ENCODE results near the gene EGLN3.
A peak's percentile ranks its signal among the peaks of the same experiment; 100 is the strongest.

The EGLN3 gene

DNA sequence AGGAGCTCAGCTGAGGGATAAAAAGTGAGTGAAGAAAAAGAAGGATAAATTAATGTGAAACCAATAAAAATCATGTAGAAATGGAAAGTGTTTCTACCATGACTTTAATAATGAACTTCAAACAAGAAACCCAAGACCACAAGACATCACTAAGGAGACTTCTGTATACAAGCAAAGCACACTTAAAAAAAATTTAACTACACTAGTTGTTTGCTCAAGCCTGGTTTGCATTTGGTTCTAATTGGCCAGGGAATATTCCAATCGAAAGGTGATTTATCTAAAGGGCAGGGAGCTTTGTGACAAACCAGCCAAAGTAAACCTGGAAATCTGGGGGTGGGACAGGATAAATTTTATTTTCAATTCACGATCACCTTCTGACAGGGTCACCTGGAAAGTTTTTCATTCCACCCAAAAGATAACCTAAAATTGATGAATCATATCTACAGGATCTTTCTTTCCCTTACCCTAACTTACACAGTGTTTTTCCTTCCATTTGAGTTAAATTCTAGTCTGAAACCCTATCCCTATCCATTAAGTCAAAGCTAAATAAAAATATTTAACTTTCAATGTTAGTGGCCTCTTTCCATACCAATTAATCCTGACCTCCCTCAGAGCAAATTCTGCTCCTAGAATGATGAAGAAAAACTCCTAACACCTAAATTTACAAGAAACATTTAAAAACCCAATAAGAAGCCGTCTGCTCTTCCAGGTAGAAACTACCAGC lies 2.6 kb downstream of the EGLN3 start:
- DNase-seq (ENCODE audit: low read depth) = peak; percentile 40
- peak overlapping the region; percentile 83 for H3K4me3 ChIP-seq (ENCODE audit: low read depth, low read length)

DNA sequence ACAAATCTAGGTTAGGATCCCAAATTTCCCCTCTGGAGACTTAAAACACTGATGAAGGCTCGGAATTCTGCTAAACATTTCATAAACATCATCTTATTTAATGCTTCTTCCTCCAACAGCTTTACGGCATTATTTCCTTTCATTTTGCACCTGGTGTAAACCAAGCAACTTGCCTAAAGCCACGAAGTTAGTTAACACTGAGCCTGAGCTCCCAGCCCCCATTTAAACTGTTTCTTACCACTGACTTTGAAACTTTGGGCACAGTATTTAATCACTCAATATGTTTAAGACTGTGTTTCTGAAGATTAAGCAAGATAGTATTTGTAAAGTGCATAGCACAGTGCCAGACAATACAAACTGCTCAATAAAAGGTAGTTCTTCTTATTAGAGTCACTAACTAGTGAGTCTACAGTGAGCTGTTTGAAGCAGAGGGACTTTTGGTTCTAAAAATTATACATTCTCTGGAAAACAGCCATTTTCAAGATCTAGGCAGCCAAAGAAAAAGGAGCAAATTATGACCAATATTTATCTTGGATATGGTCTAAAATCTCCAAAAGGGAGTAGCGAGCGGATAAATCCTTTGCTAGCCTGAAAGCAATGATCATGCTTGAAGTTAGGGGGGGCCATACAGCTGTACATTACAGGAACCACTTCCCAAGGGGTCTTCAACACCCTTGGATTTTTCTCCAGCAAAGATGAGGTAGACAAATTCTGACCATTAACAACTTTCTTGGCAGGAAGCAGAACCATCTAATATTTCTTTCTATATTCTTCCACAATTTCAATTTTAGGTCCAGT lies 4.0 kb downstream of the EGLN3 start:
- H3K4me3 ChIP-seq (ENCODE audit: low read depth, low read length) = no peak overlapping the region
- DNase-seq (ENCODE audit: low read depth) = no peak
- TF ChIP-seq, protein P1, sequence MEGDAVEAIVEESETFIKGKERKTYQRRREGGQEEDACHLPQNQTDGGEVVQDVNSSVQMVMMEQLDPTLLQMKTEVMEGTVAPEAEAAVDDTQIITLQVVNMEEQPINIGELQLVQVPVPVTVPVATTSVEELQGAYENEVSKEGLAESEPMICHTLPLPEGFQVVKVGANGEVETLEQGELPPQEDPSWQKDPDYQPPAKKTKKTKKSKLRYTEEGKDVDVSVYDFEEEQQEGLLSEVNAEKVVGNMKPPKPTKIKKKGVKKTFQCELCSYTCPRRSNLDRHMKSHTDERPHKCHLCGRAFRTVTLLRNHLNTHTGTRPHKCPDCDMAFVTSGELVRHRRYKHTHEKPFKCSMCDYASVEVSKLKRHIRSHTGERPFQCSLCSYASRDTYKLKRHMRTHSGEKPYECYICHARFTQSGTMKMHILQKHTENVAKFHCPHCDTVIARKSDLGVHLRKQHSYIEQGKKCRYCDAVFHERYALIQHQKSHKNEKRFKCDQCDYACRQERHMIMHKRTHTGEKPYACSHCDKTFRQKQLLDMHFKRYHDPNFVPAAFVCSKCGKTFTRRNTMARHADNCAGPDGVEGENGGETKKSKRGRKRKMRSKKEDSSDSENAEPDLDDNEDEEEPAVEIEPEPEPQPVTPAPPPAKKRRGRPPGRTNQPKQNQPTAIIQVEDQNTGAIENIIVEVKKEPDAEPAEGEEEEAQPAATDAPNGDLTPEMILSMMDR (IDR thresholded peaks at IDR 0.05; ENCODE audit: control insufficient read depth, extremely low read depth, insufficient read depth) = no peak

More for the DNA sequence above, 2.6 kb downstream of the EGLN3 start:
- TF ChIP-seq, protein P1 (IDR thresholded peaks at IDR 0.05; ENCODE audit: control insufficient read depth, extremely low read depth, insufficient read depth) = no peak

DNA sequence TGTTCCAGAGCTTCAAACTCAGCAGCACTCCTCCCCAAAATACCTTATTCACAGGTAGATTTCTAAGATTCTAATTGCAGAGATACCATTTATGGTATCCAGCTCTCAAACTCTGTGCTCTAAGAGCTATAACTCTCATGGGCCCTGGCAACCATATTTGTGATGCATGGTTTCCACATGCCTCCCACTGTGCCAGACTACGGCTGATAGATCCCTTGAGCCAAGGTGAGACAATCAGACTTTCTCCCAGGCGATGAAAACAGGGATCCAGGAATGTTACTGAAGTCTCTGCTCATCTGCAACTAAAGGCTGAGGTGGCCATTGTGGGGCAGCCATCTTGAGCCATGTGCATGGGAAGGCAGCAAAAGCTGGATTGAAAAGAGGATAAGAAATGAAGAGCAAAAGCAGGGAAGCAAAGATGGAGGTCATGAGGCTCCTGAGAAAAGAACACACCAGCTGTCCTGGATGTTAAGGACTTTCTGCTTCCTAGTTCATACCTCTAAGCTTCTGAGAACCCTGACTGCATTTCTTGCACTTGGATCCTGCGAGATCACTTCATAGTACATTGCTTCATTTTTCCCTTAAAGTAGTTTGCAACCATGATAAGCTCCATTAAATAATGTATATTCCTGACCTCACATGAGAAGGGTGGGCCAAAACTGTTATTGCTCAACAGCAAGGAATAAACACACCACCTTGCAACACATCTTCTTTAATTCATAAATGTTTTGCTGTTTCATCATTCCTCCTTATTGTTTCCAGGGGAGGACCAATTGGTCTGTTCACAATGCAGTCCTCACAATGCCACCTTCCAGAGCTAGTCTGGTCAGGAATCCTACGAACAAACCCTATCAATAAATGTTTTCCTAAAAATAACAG lies 5.4 kb downstream of the EGLN3 start:
- TF ChIP-seq, protein P1 (IDR thresholded peaks at IDR 0.05; ENCODE audit: control insufficient read depth, extremely low read depth, insufficient read depth) = no peak

DNA sequence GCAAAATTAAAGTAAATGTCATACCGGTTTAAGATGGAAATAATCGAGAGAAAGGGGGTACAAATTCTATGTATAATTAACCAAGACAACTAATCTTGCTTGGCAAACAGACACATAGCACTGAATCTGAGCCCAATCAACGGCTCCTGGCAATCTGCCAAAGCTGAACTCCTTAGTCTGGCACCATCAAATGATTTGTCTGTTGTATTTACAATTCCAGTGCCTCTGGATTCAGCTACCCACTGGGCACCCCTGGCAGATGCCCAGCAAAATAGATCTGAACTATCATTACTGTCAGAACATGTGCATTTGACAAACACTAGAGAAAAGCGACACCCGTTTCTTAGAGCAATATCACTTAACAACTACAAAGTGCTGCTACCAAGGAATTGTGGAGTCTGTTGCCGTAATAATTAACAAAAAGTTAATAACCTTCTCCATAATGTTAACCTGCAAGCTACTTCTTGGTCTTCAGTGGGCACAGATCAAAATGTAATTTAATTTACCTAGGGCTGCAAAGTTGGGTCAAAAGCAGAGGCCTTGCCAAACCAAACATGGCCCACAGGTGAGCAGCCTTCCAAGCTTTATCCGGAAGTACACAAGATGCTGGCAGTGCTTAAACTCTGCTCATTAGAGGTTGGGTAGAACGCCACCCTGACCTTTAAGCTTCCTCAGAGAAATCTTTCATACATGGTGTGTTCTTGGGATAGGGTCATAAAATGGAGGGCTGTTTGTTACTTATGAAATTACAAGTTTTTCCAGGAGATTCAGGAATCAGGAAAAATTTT lies 7.6 kb downstream of the EGLN3 start:
- TF ChIP-seq, protein P1 (IDR thresholded peaks at IDR 0.05; ENCODE audit: control insufficient read depth, extremely low read depth, insufficient read depth) = no peak
- H3K4me3 ChIP-seq (ENCODE audit: low read depth, low read length) = 0 out of 2 replicates have a peak overlapping the region, but pooled peaks have one; percentile 5
- peak; percentile 86 for DNase-seq (ENCODE audit: low read depth)

More for the DNA sequence above, 5.4 kb downstream of the EGLN3 start:
- H3K4me3 ChIP-seq (ENCODE audit: low read depth, low read length) = no peak overlapping the region
- no peak for DNase-seq (ENCODE audit: low read depth)

DNA sequence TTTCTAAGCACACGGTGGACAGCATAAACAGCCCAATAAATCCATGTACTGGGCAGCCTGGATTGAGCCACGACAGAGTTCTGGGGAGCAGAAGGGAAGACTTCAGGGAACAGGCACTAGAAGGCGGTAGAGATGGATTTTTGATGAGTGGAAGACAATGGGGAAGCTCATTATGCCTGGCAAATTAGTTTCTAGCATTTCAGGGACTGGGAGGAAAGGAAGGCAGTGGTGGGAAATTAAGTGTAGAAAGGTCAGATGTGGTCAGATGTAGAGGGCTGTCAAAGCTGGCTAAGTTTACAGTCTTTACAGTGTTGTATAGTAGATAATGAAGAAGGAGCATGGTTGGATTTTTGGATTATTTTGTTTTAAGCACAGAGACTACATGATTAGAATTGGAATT lies 9.2 kb downstream of the EGLN3 start:
- DNase-seq (ENCODE audit: low read depth) = no peak
- TF ChIP-seq, protein P1 (IDR thresholded peaks at IDR 0.05; ENCODE audit: control insufficient read depth, extremely low read depth, insufficient read depth) = no peak
- no peak overlapping the region for H3K4me3 ChIP-seq (ENCODE audit: low read depth, low read length)

DNA sequence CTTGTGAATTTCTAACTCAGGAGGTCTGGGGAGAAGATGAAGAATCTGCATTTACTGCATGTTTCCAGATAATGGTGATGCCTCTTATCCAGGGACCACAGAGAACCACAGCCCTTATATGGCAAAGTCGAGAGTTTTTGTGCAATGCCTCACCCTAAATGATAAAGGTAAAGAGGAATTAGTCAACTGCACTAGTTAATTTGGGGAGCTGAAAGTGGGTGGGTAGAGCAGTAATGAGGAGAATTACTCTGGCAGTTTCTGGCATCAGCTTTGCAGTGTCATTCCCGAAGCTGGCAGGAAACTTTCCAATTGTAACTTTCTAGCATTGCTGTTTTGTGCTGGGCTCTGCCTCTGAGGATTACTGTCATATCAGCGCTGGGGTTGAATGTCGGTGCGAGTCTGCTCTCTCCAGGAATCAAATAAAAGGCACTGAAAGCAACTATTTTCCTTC lies 10.3 kb downstream of the EGLN3 start:
- H3K4me3 ChIP-seq (ENCODE audit: low read depth, low read length) = no peak overlapping the region
- TF ChIP-seq, protein P1 (IDR thresholded peaks at IDR 0.05; ENCODE audit: control insufficient read depth, extremely low read depth, insufficient read depth) = no peak
- no peak for DNase-seq (ENCODE audit: low read depth)
